Hepatocyte (in vitro differentiated cells): ENCODE measurements around the gene PEX6.

Experiments used
- CTCF ChIP-seq: fragments of 200-600 bp; sonication (generic); IDR thresholded peaks from 2 replicates; pipeline ENCODE4 v1.5.1; 2016; ENCODE audit warnings: antibody characterized with exemption, mild to moderate bottlenecking; ENCODE audit not compliant: poor library complexity
- EZH2 ChIP-seq: fragments of 200-600 bp; sonication (generic); IDR thresholded peaks from 2 replicates; pipeline ENCODE4 v1.6.1; 2016; ENCODE audit warnings: antibody characterized with exemption, mild to moderate bottlenecking, borderline replicate concordance
- EZH2phosphoT487 ChIP-seq: fragments of 200-600 bp; sonication (generic); IDR thresholded peaks from one replicate; pipeline ENCODE4 v1.6.1; 2018; ENCODE audit warnings: antibody characterized with exemption, mild to moderate bottlenecking, low read depth, moderate library complexity; ENCODE audit not compliant: unreplicated experiment, severe bottlenecking

- TF ChIP-seq CTCF: no peak
- no peak for TF ChIP-seq EZH2
- no peak for TF ChIP-seq EZH2phosphoT487
Observed at GRCh38 chr6:42974919-42975505, 4.0 kb downstream of the PEX6 start.
